GM18511 (cell line): ENCODE measurements around the gene NHLRC4.

Source experiments
- ATAC-seq: cut with Tn5 transposase; IDR thresholded peaks from one replicate; pipeline ENCODE4 v1.9.1; 2021; ENCODE audit warnings: mild to moderate bottlenecking, moderate library complexity; ENCODE audit not compliant: unreplicated experiment

Gene NHLRC4

GRCh38 chr16:582614-583331 is 16.0 kb downstream of the NHLRC4 start:
- ATAC-seq = no peak

DNA sequence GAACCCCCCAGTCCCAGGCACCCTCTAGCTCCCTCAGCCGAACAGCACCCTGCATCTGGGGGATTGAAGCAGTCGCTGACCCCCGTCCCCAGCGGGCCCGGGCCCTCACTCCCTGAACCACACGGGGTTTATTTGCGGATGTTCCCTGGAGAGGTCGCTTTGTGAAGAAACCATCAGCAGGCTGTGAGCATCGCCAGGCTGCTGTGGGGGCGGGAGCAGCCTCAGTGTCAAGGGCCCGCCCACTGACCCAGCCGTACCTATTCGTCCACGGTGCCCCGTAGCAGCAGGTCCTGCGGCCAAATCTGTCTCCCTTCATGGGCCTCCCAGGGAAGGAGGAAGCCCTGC is 16.6 kb downstream of the NHLRC4 start:
- no peak for ATAC-seq

- ATAC-seq = no peak
Measured at GRCh38 chr16:583815-584591, 17.2 kb downstream of the NHLRC4 start.

DNA sequence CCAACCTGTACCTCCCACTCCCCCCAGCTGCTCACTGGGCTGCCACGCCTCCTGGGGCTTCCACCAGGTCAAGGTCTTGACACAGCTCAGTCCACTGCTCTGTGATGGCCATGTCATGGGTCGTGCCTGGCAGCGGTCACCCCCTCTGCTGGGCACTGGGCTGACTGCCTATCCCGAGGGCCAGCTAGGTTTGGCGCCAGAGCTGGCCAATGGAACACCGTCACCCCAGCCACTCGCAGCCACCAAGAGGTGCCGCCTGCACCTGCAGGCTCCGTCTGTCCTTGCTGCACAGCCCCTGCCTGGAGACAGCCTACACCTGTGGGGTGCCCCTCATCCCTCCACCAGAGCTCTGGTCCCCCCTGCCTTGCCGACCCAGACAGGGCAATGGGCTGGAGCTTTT is 18.5 kb downstream of the NHLRC4 start:
- no peak for ATAC-seq

DNA sequence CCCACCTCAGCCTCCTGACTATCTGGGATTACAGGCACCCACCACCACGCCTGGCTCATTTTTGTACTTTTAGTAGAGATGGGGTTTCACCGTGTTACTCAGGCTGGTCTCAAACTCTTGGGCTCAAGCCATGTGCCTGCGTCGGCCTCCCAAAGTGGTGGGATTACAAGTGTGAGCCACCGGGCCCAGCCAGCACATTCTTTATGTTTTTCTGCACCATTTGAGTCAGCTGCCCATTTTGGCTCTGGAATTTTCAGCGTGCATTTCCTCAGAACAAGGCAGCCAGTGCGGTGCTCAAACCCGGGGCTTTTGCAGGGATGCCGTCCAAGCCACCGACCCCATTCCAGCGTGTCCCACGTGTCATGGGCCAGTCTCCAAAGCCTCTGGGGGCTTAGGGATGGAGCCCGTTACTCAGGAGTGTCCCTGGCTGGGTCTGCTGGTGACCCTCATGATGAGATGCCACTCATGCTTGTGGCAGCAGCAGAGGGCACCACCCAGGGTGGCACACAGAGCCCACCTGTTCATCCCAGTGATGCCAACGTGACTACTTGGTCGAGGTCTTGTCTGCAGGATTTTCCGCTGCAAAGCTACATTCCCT is 19.3 kb downstream of the NHLRC4 start:
- no peak for ATAC-seq

DNA sequence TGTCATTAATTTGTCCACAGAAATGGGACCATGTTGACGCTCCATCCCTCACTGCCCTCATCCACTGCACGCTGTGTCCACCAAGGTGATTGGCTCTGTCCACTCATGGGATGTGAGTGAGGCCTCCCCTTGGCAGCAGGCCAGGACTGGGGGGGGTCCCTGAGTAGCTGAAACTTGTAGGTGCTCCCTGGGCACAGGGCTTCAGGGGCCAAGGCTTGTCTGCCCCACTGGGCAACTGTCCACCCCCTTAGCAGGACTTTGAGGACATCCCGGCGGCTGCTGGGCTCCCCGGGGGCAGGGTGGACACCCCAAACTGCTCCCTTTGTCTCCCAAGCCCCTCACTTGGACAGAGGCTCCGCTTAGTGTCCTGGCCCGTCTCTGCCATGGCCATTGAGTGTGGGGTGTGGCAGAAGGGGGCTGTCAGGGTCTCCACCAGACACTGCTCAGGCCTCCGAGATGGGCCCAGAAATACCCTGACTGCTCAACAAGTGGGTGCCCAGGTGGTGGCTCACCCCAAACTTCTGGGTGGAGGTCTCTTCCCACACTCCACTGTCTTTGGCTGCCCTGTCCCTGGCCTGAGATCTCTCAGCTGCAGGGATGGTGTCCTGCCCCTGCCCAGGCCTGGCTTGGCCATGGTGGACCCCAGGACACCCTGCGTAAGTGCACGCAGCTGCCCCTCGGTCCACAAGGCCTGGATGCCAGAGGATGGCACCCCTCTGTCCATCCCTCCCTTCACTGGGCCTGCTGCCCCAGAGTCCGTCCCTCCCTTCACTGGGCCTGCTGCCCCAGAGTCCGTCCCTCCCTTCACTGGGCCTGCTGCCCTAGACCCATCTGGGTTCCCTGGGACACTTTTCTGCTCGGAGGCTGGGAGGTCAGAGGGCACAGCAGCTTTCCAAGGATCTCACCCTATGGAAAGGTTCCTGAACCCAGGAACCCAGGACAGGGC is 20.1 kb downstream of the NHLRC4 start:
- ATAC-seq = no peak

GRCh38 chr16:588639-588888 is 21.8 kb downstream of the NHLRC4 start:
- peak; percentile 3 for ATAC-seq

GRCh38 chr16:588889-589657 is 22.3 kb downstream of the NHLRC4 start:
- ATAC-seq = peak; percentile 77

DNA sequence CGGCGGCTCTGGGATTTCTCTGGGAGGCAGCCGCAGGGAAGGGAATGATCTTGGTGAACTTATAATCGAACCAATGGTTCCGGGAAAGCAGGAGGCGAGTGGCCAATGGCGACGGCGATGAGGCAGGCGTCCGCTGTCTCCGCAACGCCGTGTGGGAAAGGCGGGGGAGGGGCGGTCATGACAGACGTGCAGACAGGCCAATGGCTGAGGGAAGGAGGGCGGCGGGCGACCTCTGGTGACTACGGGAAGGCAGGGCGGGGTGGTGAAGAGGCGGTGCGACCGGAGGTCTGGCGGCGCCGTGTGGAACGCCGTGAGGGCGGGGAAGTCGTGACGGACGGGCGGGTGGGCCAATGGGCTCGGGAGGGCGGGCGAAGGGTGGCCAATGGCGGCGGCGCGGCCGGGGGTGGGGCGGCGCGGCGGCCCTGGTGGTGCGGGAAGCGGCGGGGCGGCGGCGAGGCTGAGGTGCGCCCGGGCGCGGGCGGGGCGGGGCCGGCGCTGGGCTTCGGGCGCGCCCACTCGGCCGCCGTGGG is 22.9 kb downstream of the NHLRC4 start, which contains the start of gene RAB40C:
Gene RAB40C (plus strand): TSS at position 409 of the 530 bp plus-strand sequence. CDS start 226 bp downstream, outside the sequence.
- peak; percentile 84 for ATAC-seq

DNA sequence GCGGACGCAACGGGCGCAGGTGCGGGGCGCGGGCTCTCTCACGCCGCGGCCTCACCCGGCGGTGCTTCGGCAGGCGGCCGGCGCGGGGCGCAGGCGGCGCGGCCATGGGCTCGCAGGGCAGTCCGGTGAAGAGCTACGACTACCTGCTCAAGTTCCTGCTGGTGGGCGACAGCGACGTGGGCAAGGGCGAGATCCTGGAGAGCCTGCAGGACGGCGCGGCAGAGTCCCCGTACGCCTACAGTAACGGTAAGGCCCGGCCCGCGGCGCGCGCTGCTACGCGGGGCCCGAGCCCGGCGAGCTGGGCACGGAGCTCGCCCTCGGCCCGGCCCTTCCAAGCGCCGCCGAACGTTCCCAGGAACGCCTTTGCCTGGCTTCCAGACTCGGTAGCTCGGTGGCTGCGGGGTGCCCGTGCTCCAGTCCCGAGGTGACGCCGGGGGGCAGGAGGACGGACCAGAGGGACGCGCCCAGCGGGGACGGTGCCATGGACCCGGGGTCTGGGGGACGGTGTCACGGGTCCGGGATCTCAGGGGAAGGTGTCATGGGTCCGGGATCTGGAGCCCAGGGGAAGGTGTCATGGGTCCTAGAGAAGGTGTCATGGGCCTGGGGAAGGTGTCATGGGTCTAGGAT is 23.5 kb downstream of the NHLRC4 start:
- ATAC-seq = peak; percentile 4

DNA sequence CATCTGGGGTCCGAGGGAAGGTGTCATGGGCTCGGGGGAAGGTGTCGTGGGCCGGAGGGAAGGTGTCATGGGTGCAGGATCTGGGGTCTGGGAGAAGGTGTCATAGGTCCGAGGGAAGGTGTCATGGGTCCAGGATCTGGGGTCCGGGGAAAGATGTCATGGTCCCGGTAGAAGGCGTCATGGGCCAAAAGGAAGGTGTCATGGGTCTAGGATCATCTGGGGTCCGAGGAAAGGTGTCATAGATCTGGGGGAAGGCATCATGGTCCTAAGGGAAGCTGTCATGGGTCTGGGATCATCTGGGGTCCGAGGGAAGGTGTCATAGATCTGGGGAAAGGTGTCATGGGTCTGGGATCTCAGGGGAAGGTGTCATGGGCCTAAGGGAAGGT is 24.0 kb downstream of the NHLRC4 start:
- ATAC-seq = no peak

DNA sequence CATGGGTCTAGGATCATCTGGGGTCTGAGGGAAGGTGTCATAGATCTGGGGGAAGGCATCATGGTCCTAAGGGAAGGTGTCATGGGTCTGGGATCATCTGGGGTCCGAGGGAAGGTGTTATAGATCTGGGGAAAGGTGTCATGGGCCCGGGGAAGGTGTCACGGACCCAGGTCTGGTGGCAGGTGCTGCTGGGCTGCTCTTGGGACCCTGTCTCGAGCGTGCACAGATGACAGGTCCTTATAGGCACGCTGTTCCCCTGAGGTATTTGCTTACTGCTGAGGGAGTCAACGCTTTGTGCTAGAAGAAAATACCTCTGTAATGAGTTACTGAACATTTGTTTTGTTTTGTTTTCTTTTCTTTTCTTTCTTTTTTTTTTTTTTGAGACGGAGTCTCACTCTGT is 24.4 kb downstream of the NHLRC4 start:
- ATAC-seq = no peak

- ATAC-seq = no peak
Measured at GRCh38 chr16:591892-592517, 25.2 kb downstream of the NHLRC4 start.

GRCh38 chr16:592518-593306 is 25.9 kb downstream of the NHLRC4 start:
- ATAC-seq = no peak

DNA sequence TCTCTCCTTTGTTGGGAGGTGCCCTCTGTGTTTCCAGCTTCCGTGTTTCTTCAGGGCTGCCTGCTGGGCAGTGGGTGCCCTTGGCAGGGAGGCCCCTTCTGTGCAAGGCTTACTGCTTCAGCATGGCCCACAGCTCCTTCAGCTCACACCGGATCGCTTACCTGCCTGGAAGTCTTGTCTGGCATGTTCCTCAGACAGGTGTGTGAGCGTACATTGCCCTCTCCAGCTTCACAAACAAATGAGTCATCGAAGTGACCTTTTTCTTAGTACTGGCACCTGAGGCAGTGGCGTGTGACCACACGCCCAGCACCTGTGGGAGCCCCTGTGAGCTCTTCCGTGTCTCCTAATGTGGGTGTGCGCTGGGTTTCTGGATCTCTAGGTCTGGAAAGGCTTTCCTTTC is 26.6 kb downstream of the NHLRC4 start:
- no peak for ATAC-seq

GRCh38 chr16:593807-594206 is 27.0 kb downstream of the NHLRC4 start:
- ATAC-seq = no peak

DNA sequence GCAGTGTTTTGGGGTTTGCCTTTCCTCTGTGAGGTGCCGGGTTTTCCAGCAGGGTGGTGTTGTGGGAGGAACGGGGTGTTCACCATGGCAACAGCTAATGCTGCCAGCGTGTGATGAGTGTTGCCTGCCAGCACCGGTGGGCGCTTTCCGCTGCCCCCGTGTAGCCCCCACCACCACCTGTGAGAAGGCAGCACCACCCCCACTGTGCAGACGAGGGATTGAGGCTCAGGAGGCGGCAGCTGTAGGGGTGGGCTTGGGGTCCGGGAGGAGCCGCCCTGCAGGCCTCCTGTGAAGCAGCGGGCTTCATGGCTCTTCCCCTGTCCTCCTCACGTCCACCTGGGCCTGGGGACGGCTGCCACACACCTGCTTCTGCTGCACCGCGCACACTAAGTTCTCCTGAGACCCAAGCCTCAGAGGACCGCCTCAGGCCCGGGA is 28.3 kb downstream of the NHLRC4 start:
- no peak for ATAC-seq

DNA sequence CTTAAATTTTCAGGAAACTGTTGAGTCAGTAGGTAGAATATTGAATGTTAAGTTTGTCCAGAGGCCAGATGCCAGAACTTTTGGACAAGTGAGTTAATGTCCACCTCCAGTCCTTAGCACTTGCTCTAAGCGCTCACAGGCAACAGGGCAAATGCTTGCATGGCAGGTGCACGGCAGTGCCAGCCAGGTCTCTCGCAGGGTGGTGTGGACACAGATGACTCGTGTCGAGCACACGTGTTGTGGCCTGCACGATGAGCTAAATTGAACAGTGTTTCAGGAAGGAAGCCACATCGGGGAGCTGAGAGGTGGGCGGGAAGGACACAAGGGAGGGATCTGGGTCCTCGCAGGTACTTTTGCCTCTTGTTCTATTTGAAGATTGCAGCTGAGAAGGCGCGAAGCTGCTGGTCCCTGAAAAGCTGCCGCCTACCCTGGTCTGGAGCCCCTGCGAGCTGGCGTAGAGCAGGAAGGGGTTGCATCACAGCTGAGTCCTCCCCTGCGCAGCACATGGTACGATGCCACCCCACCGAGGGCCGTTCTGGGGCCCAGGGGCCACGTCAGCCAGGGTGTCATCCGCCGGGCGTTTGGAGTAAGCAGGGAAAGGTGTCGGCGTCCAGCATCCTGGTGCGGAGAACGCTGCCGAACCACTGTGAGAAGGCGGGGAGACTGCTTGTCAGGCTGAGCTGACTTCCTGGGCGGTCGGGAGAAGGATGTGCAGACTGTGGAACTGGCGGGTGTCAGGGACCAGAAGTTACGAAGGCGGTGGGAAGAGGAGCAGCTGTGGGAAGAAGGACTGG is 29.3 kb downstream of the NHLRC4 start:
- ATAC-seq = no peak
